IPS-NIHi7 (cell line): ENCODE results near the gene SRXN1.

ENCODE experiments used
- DNase-seq: peaks from one replicate; pipeline ENCODE4 v3.0.0; 2012; ENCODE audit warnings: mixed read lengths; ENCODE audit errors: extremely low spot score

SRXN1 gene

GRCh38 chr20:635893-636338 is 17.1 kb downstream of the SRXN1 start:
- DNase-seq = no peak

GRCh38 chr20:635028-635892 is 17.7 kb downstream of the SRXN1 start:
- no peak for DNase-seq

- no peak for DNase-seq
Observed at GRCh38 chr20:634148-634925, 18.7 kb downstream of the SRXN1 start.

- DNase-seq = no peak
Observed at GRCh38 chr20:631101-631500, 21.9 kb downstream of the SRXN1 start.

GRCh38 chr20:626579-626978 is 26.4 kb downstream of the SRXN1 start:
- no peak for DNase-seq

GRCh38 chr20:625360-625932 is 27.6 kb downstream of the SRXN1 start:
- no peak for DNase-seq

- no peak for DNase-seq
Observed at GRCh38 chr20:623704-624103, 29.3 kb downstream of the SRXN1 start.

GRCh38 chr20:623021-623420 is 30.0 kb downstream of the SRXN1 start:
- DNase-seq = no peak

- DNase-seq = no peak
Observed at GRCh38 chr20:622161-622560, 30.8 kb downstream of the SRXN1 start.

GRCh38 chr20:621125-621756 is 31.8 kb downstream of the SRXN1 start:
- DNase-seq = no peak

GRCh38 chr20:620246-620645 is 32.8 kb downstream of the SRXN1 start:
- DNase-seq = no peak

GRCh38 chr20:618980-619379 is 34.0 kb downstream of the SRXN1 start:
- no peak for DNase-seq

GRCh38 chr20:617934-618690 is 34.9 kb downstream of the SRXN1 start:
- no peak for DNase-seq

- DNase-seq = no peak
Observed at GRCh38 chr20:615514-615913, 37.5 kb downstream of the SRXN1 start.

GRCh38 chr20:611843-612185 is 41.2 kb downstream of the SRXN1 start:
- DNase-seq = peak; percentile 40

GRCh38 chr20:611047-611842 is 41.8 kb downstream of the SRXN1 start:
- DNase-seq = no peak

GRCh38 chr20:610130-611046 is 42.6 kb downstream of the SRXN1 start, which contains the start of gene TCF15:
Gene TCF15, minus strand, starts transcription at chr20:610309. Its CDS starts 72 bp downstream, at chr20:610237.
- peak; percentile 99 for DNase-seq

GRCh38 chr20:609371-609964 is 43.5 kb downstream of the SRXN1 start:
- DNase-seq = peak; percentile 32

GRCh38 chr20:608970-609369 is 44.0 kb downstream of the SRXN1 start:
- DNase-seq = no peak
